Calu3 (cell line): ENCODE results near the gene MYT1. TPM values are rescaled to one million over a fixed set of nuclear protein-coding genes. Genes with fewer than 3 reads are reported as not detected.

Experiments used
- BruUV-seq: library from RNA; stranded (reverse); fragments of 400-500 nt; replicated peaks from 2 replicates; lab custom pipeline; 2021; lab: Mats Ljungman, UMichigan
- CTCF ChIA-PET: fragments of 300-600 bp; sonication (Branson Sonifier 250); formaldehyde crosslinking; loops from one replicate; lab custom pipeline; 2022; ENCODE audit warnings: antibody characterized with exemption; lab: Charles Lee
- DNase-seq: peaks from one replicate; pipeline ENCODE4 v3.0.0; 2022
- H3K27ac Mint-ChIP-seq: one replicate; pipeline ENCODE4 v1.8.0; 2022; ENCODE audit warnings: mixed read lengths; ENCODE audit not compliant: unreplicated experiment
- H3K27me3 Mint-ChIP-seq: one replicate; pipeline ENCODE4 v1.8.0; 2022; ENCODE audit warnings: mixed read lengths; ENCODE audit not compliant: unreplicated experiment
- H3K36me3 Mint-ChIP-seq: one replicate; pipeline ENCODE4 v1.8.0; 2022; ENCODE audit warnings: mild to moderate bottlenecking, moderate library complexity, mixed read lengths; ENCODE audit not compliant: insufficient read depth, unreplicated experiment
- H3K4me1 Mint-ChIP-seq: one replicate; pipeline ENCODE4 v1.8.0; 2022; ENCODE audit warnings: mild to moderate bottlenecking, low read depth, mixed read lengths; ENCODE audit not compliant: unreplicated experiment
- H3K4me3 Mint-ChIP-seq: one replicate; pipeline ENCODE4 v1.8.0; 2022; ENCODE audit warnings: mild to moderate bottlenecking, low read depth, moderate library complexity, mixed read lengths; ENCODE audit not compliant: unreplicated experiment
- H3K9me3 Mint-ChIP-seq: one replicate; pipeline ENCODE4 v1.8.0; 2022; ENCODE audit warnings: low read depth, mixed read lengths; ENCODE audit not compliant: unreplicated experiment
- intact Hi-C: fragments of 100-400 bp; cut with micrococcal nuclease; formaldehyde crosslinking; loops from one replicate; pipeline ENCODE4 v1.10.0; 2022; ENCODE audit not compliant: unreplicated experiment
- total RNA-seq: library from RNA; stranded (reverse); gene quantifications from 2 replicates; pipeline ENCODE4 v1.2.3, GENCODE V29; 2022
- TF ChIP-seq, protein P1 (sequence below): fragments of 200-600 bp; IDR thresholded peaks from one replicate; pipeline ENCODE4 v1.8.0; 2022; ENCODE audit warnings: antibody characterized with exemption; ENCODE audit not compliant: unreplicated experiment

The MYT1 gene
- total RNA-seq, 1 experiment from 2014 or later, result 0.45 TPM

DNA sequence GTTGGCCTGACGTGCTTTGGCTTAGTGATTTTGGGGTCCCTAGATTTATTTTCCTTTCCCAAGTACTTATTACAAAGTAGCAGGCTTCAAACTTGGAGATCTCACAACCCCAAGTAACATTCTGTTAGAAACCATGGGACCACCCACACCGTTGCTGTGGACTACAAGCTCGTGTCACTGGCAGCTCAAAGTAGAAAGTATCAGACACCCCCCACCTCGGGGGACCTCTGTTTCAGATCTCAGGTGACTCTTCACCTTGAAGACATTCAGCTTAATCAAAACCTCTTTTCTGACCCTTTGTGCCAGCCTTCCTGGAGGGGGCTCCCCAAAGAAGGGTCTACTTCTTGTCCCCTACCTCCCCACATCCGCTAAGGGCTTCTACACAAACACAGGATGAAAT is 15.7 kb upstream of the MYT1 start:
- CTCF ChIA-PET, result no interaction called here
- peaks cover 11% of the 10 kb centered on the region for H3K9me3 Mint-ChIP-seq
- H3K4me1 Mint-ChIP-seq, result peaks cover 18% of the 10 kb centered on the region
- intact Hi-C loops, result no loop called here
- no peak overlapping the region for H3K27ac Mint-ChIP-seq
- BruUV-seq, result no TSS peak
- no peak overlapping the region for H3K4me3 Mint-ChIP-seq
- DNase-seq, result no peak
- H3K27me3 Mint-ChIP-seq, result peaks cover 31% of the 10 kb centered on the region
- TF ChIP-seq, protein P1, sequence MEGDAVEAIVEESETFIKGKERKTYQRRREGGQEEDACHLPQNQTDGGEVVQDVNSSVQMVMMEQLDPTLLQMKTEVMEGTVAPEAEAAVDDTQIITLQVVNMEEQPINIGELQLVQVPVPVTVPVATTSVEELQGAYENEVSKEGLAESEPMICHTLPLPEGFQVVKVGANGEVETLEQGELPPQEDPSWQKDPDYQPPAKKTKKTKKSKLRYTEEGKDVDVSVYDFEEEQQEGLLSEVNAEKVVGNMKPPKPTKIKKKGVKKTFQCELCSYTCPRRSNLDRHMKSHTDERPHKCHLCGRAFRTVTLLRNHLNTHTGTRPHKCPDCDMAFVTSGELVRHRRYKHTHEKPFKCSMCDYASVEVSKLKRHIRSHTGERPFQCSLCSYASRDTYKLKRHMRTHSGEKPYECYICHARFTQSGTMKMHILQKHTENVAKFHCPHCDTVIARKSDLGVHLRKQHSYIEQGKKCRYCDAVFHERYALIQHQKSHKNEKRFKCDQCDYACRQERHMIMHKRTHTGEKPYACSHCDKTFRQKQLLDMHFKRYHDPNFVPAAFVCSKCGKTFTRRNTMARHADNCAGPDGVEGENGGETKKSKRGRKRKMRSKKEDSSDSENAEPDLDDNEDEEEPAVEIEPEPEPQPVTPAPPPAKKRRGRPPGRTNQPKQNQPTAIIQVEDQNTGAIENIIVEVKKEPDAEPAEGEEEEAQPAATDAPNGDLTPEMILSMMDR, result no peak
- H3K36me3 Mint-ChIP-seq, result no peaks in the 10 kb centered on the region

- Mint-ChIP-seq H3K27me3 (peaks cover 32% of the 10 kb centered on the region), H3K4me1 (peaks cover 20% of the 10 kb centered on the region), H3K36me3 (no peaks in the 10 kb centered on the region), H3K27ac (no peak overlapping the region), H3K4me3 (no peak overlapping the region), H3K9me3 (peaks cover 10% of the 10 kb centered on the region)
- intact Hi-C loops, result no loop called here
- no TSS peak for BruUV-seq
- DNase-seq, result no peak
- TF ChIP-seq, protein P1, result no peak
- CTCF ChIA-PET, result no interaction called here
Measured at GRCh38 chr20:64149141-64149540, 15.1 kb upstream of the MYT1 start.

DNA sequence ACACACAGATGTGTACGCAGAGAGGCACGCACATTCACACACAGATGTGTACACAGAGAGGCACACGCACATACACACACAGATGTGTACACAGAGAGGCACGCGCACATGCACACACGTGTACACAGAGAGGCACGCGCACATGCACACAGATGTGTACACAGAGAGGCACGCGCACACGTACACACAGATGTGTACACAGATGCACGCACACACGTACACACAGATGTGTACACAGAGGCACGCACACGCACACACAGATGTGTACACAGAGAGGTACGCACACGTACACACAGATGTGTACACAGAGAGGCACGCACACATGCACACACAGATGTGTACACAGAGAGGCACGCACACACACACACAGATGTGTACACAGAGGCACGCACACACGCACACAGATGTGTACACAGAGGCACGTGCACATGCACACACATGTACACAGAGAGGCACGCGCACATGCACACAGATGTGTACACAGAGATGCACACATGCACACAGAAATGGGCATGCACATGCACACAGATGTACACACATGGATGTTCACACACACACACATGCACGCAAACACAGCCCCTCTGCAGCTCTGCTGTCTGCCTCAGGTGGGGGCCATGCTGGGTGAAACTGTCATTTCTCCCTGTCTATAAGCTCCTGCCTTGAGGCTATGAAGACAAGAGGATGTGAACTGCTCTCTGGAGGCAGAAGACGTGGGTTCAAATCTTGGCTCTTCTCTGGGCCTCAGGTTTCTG is 14.3 kb upstream of the MYT1 start:
- Mint-ChIP-seq H3K27ac (no peak overlapping the region), H3K27me3 (peaks cover 34% of the 10 kb centered on the region), H3K4me1 (peaks cover 20% of the 10 kb centered on the region), H3K36me3 (no peaks in the 10 kb centered on the region), H3K9me3 (peaks cover 4% of the 10 kb centered on the region), H3K4me3 (no peak overlapping the region)
- no TSS peak for BruUV-seq
- TF ChIP-seq, protein P1, result no peak
- intact Hi-C loops, result no loop called here
- no peak for DNase-seq
- CTCF ChIA-PET, result no interaction called here

DNA sequence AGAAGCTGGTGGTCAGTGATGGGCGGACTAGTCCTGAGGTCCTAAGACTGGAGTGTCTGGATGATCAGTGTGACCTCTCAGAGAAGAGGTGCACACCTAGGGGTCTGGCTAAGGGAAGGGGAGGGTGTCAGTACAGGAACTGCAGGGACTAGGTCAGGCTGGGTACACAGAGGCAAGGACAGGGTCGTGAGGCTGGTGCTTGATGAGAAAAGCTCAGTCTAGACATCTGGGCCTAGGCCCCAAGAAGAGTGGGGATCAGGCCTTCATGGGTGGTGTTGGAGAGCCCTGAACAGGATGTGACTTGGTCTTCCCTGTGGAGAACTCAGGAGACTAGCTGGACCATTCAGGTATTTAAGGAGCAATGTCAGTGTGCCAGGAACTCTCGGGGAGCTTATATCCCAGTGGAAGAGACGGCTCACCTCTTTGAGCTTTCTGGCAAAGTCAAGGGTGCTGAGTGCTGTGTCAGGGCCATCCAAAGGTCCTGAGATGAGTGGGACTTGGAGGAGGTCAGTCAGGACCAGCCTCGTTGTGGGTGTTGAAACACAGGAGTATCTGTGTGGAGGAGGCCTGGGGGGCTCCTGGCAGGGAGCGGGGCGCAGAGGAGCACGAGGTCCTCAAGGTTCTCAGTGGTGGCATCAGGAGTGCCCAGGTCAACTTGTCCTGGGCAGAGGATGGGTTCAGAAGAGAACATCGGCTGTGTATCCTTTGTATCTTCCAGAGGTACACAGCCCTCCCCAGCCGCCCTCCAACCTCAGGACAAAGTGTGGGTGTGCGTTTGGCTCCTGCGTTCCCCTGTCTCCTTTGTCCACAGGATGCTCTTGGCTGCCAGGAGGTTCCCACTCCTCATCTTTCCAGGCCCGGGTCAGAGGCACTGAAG is 13.3 kb upstream of the MYT1 start:
- DNase-seq, result no peak
- H3K27ac Mint-ChIP-seq, result no peak overlapping the region
- BruUV-seq, result no TSS peak
- peaks cover 2% of the 10 kb centered on the region for H3K9me3 Mint-ChIP-seq
- no peak overlapping the region for H3K4me3 Mint-ChIP-seq
- CTCF ChIA-PET, result interaction anchor here (0.6 to 1.1 kb wide), 2 partner anchors 112 to 544 kb away, joined by 3 read pairs; no protein-coding TSS in a partner anchor
- TF ChIP-seq, protein P1, result no peak
- H3K36me3 Mint-ChIP-seq, result no peaks in the 10 kb centered on the region
- peaks cover 27% of the 10 kb centered on the region for H3K4me1 Mint-ChIP-seq
- H3K27me3 Mint-ChIP-seq, result peaks cover 45% of the 10 kb centered on the region
- intact Hi-C loops, result no loop called here
